Measurements from ENCODE around the gene SNX3.

GRCh38 chr6:108166664-108167448, 94.0 kb downstream of the SNX3 start:
- no peak for TF ChIP-seq CTCF (IDR thresholded peaks at IDR 0.05)
- no peak for TF ChIP-seq POLR2A (IDR thresholded peaks at IDR 0.05)
- TF ChIP-seq POLR2AphosphoS5 (IDR thresholded peaks at IDR 0.05), result no peak
